Peyer's patch (tissue), 4 donors: ENCODE data around the gene DOCK1.

Source experiments
- POLR2A ChIP-seq, 2 donors: fragments of 450-650 bp; IDR thresholded peaks; one replicate each; pipeline ENCODE4 v1.5.1; 2017; ENCODE audit warnings: antibody characterized with exemption in 2 of 2, mild to moderate bottlenecking in 2 of 2, moderate library complexity in 2 of 2
- TF ChIP-seq, protein P1 (sequence below), 6 experiments: fragments of 450-650 bp in 4 of 6; fragments of 200-600 bp in 2 of 6; sonication (generic) in 1 of 6; IDR thresholded peaks; one replicate each; pipeline ENCODE4 v1.5.1; 2017 to 2019; ENCODE audit warnings: antibody characterized with exemption in 6 of 6, mild to moderate bottlenecking in 3 of 6, moderate library complexity in 1 of 6

DNA sequence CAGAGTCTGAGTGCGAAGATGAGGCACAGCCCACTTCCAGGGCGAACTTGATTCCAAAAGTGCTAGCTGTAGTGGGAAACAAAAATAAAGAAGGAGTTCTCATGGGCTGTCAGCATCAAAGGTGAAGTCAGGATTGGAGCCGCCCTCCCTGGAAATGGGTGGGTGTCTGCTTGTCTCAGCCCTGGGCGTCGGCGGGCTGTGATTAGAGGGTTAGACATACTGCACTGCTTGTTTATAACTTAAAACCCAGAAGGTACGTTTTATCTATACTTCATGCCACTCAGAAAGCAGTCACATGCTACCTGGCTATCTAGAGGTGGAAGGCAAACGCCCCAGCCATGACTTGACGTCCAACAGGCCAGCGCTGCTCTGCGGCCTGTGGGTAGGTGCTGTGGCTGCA is 535.1 kb downstream of the DOCK1 start:
- TF ChIP-seq POLR2A (IDR thresholded peaks at IDR 0.05), result no peak
- TF ChIP-seq, protein P1, sequence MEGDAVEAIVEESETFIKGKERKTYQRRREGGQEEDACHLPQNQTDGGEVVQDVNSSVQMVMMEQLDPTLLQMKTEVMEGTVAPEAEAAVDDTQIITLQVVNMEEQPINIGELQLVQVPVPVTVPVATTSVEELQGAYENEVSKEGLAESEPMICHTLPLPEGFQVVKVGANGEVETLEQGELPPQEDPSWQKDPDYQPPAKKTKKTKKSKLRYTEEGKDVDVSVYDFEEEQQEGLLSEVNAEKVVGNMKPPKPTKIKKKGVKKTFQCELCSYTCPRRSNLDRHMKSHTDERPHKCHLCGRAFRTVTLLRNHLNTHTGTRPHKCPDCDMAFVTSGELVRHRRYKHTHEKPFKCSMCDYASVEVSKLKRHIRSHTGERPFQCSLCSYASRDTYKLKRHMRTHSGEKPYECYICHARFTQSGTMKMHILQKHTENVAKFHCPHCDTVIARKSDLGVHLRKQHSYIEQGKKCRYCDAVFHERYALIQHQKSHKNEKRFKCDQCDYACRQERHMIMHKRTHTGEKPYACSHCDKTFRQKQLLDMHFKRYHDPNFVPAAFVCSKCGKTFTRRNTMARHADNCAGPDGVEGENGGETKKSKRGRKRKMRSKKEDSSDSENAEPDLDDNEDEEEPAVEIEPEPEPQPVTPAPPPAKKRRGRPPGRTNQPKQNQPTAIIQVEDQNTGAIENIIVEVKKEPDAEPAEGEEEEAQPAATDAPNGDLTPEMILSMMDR (IDR thresholded peaks at IDR 0.05), result no peak
